MM.1S (cell line): ENCODE measurements around the gene SIX1.

Experiments used
- CTCF ChIP-seq: fragments of 300-600 bp; sonication (generic); IDR thresholded peaks from 2 replicates; pipeline ENCODE4 v1.5.1; 2016; ENCODE audit warnings: antibody characterized with exemption, low read length, mixed read lengths
- EZH2phosphoT487 ChIP-seq: fragments of 300-600 bp; sonication (generic); IDR thresholded peaks from 2 replicates; pipeline ENCODE4 v1.6.1; 2018; ENCODE audit warnings: antibody characterized with exemption, low read length

- TF ChIP-seq CTCF (no peak), EZH2phosphoT487 (no peak)
Measured at GRCh38 chr14:60602291-60602690, 47.0 kb downstream of the SIX1 start.
